Measurements from ENCODE around the gene SERINC3. TPM values are rescaled to one million over a fixed set of nuclear protein-coding genes. Genes with fewer than 3 reads are reported as not detected.

The SERINC3 gene
- total and polyA plus RNA-seq, 2 of the 13 experiments (the other 11 are each of a cell fraction or from before 2014, with no cell fraction given): 82.0 to 226 TPM

DNA sequence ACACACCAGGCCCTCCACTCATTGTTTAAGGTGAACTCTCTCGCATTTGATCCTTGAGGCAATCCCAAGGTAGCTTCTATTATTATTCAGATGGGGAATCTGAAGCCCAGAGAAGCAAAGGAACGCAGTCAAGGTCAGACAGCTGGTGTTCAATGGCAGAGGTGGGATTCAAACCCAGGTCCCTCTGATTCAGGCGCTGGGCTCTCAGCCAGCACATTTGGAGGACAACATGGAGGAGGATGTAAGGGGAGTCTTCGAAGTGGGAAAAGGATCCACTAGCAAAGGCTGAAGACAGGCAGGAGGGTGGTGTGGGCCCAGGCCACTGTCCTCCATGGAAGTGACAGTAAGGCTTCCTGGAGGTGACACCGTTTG is 60.1 kb downstream of the SERINC3 start (continued):
- no peak for TF ChIP-seq NFRKB (IDR thresholded peaks at IDR 0.05)
- no peak for TF ChIP-seq FOXK2 (IDR thresholded peaks at IDR 0.05)
- TF ChIP-seq ZSCAN22 (CRISPR knock-in tag; IDR thresholded peaks at IDR 0.05): no peak
- TF ChIP-seq ZMYM4 (CRISPR knock-in tag; IDR thresholded peaks at IDR 0.05): no peak
- TF ChIP-seq, protein P1, sequence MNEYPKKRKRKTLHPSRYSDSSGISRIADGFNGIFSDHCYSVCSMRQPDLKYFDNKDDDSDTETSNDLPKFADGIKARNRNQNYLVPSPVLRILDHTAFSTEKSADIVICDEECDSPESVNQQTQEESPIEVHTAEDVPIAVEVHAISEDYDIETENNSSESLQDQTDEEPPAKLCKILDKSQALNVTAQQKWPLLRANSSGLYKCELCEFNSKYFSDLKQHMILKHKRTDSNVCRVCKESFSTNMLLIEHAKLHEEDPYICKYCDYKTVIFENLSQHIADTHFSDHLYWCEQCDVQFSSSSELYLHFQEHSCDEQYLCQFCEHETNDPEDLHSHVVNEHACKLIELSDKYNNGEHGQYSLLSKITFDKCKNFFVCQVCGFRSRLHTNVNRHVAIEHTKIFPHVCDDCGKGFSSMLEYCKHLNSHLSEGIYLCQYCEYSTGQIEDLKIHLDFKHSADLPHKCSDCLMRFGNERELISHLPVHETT (CRISPR knock-in tag; conservative IDR thresholded peaks at IDR 0.05): no peak
- TF ChIP-seq KLF9 (CRISPR knock-in tag; IDR thresholded peaks at IDR 0.05; ENCODE audit: low read depth): no peak
- no peak for TF ChIP-seq ARID2 (CRISPR knock-in tag; IDR thresholded peaks at IDR 0.05; ENCODE audit: borderline replicate concordance)
- TF ChIP-seq GATA4 (IDR thresholded peaks at IDR 0.05; ENCODE audit: borderline replicate concordance, low read depth): no peak
- TF ChIP-seq ATF7 (IDR thresholded peaks at IDR 0.05): no peak
- no peak for TF ChIP-seq ATF7 (CRISPR knock-in tag; IDR thresholded peaks at IDR 0.05)
- TF ChIP-seq ZNF292 (CRISPR knock-in tag; IDR thresholded peaks at IDR 0.05; ENCODE audit: borderline replicate concordance, low read depth): no peak
- TF ChIP-seq DNMT3B (CRISPR knock-in tag; conservative IDR thresholded peaks at IDR 0.05): no peak; the same call in 1 of the 2 replicates
- TF ChIP-seq RORA (CRISPR knock-in tag; IDR thresholded peaks at IDR 0.05): no peak
- TF ChIP-seq SATB2 (CRISPR knock-in tag; IDR thresholded peaks at IDR 0.05): no peak
- no peak for TF ChIP-seq RFXANK (CRISPR knock-in tag; IDR thresholded peaks at IDR 0.05)
- TF ChIP-seq, protein P2, sequence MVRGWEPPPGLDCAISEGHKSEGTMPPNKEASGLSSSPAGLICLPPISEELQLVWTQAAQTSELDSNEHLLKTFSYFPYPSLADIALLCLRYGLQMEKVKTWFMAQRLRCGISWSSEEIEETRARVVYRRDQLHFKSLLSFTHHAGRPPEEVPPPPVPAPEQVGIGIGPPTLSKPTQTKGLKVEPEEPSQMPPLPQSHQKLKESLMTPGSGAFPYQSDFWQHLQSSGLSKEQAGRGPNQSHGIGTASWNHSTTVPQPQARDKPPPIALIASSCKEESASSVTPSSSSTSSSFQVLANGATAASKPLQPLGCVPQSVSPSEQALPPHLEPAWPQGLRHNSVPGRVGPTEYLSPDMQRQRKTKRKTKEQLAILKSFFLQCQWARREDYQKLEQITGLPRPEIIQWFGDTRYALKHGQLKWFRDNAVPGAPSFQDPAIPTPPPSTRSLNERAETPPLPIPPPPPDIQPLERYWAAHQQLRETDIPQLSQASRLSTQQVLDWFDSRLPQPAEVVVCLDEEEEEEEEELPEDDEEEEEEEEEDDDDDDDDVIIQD (CRISPR knock-in tag; IDR thresholded peaks at IDR 0.05; ENCODE audit: low read depth): no peak
- TF ChIP-seq ARNT2 (CRISPR knock-in tag; IDR thresholded peaks at IDR 0.05; ENCODE audit: low read depth): no peak
- TF ChIP-seq JARID2 (CRISPR knock-in tag; IDR thresholded peaks at IDR 0.05; ENCODE audit: insufficient replicate concordance): peak; percentile 64
- peak; percentile 34; the same call in 1 of the 2 replicates for TF ChIP-seq POGZ (CRISPR knock-in tag; IDR thresholded peaks at IDR 0.05)
- TF ChIP-seq BRD4 (CRISPR knock-in tag; IDR thresholded peaks at IDR 0.05): no peak
- TF ChIP-seq KDM1A (CRISPR knock-in tag; IDR thresholded peaks at IDR 0.05): 0 out of 2 replicates have a peak, but pooled peaks have one; percentile 46
- TF ChIP-seq TMF1 (CRISPR knock-in tag; IDR thresholded peaks at IDR 0.05; ENCODE audit: low read depth): no peak
- no peak for TF ChIP-seq FOSL2 (CRISPR knock-in tag; IDR thresholded peaks at IDR 0.05)
- TF ChIP-seq ZEB1 (IDR thresholded peaks at IDR 0.05; ENCODE audit: insufficient replicate concordance, low read depth): peak; percentile 15
- TF ChIP-seq ZNF136 (CRISPR knock-in tag; IDR thresholded peaks at IDR 0.05; ENCODE audit: low read depth): no peak
- no peak for TF ChIP-seq ZNF546 (CRISPR knock-in tag; conservative IDR thresholded peaks at IDR 0.05)
- TF ChIP-seq MED1 (CRISPR knock-in tag; IDR thresholded peaks at IDR 0.05): no peak
- no peak for TF ChIP-seq HDAC2 (CRISPR knock-in tag; IDR thresholded peaks at IDR 0.05)
- no peak for TF ChIP-seq ZSCAN29 (CRISPR knock-in tag; conservative IDR thresholded peaks at IDR 0.05)
- no peak for TF ChIP-seq PHF20 (CRISPR knock-in tag; IDR thresholded peaks at IDR 0.05)
- no peak for TF ChIP-seq ZBTB7B (CRISPR knock-in tag; IDR thresholded peaks at IDR 0.05)
- TF ChIP-seq LCORL (IDR thresholded peaks at IDR 0.05): no peak
- TF ChIP-seq LCORL (CRISPR knock-in tag; IDR thresholded peaks at IDR 0.05): no peak; the same call in 1 of the 2 replicates
- no peak for TF ChIP-seq ZNF83 (CRISPR knock-in tag; IDR thresholded peaks at IDR 0.05; ENCODE audit: borderline replicate concordance)
- TF ChIP-seq, protein P3, sequence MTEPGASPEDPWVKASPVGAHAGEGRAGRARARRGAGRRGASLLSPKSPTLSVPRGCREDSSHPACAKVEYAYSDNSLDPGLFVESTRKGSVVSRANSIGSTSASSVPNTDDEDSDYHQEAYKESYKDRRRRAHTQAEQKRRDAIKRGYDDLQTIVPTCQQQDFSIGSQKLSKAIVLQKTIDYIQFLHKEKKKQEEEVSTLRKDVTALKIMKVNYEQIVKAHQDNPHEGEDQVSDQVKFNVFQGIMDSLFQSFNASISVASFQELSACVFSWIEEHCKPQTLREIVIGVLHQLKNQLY (CRISPR knock-in tag; IDR thresholded peaks at IDR 0.05): no peak
